Fibroblast of mammary gland (primary cell): Measurements from ENCODE around the gene ZCCHC8.
"Not testable (repeated sequence)": the region's sequence is repeated elsewhere in the genome, so short reads cannot be mapped to it uniquely, and the experiment has no call there.

Experiments
- DNase-seq: peaks from one replicate; pipeline ENCODE4 v3.0.0-alpha.2; 2010; ENCODE audit warnings: low read depth
- H3K4me3 ChIP-seq: 2 replicates; pipeline ENCODE4 v1.5.1; 2011; ENCODE audit warnings: low read depth, mild to moderate bottlenecking, low read length, moderate library complexity; ENCODE audit not compliant: control insufficient read depth
- TF ChIP-seq, protein P1 (sequence below): conservative IDR thresholded peaks from 2 replicates; pipeline ENCODE4 v1.5.1; 2011; ENCODE audit warnings: low read depth, low read length, inconsistent platforms; ENCODE audit not compliant: control insufficient read depth, insufficient read depth

The ZCCHC8 gene

DNA sequence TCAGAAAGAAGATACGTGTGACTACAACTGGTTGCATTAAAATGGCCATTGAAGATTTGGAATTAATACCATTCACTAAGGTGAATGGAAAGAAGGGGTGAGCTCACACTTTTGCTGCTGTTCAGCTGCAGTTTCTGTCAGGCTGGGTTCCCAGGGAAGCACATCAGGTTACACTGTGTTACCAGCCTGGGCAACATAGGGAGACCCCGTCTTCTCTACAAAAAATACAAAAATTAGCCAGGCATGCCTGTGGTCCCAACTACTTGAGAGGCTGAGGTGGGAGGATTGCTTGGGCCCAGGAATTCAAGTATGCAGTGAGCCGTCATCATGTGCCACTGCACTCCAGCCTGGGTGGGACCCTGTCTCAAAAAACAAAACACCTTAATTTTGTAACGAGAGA is 12.9 kb upstream of the ZCCHC8 start:
- no peak overlapping the region for H3K4me3 ChIP-seq
- TF ChIP-seq, protein P1, sequence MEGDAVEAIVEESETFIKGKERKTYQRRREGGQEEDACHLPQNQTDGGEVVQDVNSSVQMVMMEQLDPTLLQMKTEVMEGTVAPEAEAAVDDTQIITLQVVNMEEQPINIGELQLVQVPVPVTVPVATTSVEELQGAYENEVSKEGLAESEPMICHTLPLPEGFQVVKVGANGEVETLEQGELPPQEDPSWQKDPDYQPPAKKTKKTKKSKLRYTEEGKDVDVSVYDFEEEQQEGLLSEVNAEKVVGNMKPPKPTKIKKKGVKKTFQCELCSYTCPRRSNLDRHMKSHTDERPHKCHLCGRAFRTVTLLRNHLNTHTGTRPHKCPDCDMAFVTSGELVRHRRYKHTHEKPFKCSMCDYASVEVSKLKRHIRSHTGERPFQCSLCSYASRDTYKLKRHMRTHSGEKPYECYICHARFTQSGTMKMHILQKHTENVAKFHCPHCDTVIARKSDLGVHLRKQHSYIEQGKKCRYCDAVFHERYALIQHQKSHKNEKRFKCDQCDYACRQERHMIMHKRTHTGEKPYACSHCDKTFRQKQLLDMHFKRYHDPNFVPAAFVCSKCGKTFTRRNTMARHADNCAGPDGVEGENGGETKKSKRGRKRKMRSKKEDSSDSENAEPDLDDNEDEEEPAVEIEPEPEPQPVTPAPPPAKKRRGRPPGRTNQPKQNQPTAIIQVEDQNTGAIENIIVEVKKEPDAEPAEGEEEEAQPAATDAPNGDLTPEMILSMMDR, result no peak
- no peak for DNase-seq

DNA sequence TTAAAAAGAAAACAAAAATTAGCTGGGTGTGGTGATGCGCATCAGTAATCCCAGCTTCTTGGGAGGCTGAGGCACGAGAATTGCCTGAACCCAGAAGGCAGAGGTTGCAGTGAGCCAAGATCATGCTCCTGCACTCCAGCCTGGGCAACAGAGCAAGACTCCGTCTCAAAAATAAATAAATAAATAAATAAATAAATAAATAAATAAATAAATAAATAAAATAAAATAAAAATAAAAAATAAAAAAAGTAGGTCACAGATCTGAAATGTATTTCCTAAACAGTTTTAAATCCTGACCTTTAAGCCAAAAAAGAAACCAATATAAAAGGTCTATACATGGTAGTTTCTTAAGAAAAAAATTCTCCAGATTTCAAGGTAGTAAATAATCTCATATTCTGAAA is 12.3 kb upstream of the ZCCHC8 start:
- not testable (repeated sequence) for H3K4me3 ChIP-seq, DNase-seq

DNA sequence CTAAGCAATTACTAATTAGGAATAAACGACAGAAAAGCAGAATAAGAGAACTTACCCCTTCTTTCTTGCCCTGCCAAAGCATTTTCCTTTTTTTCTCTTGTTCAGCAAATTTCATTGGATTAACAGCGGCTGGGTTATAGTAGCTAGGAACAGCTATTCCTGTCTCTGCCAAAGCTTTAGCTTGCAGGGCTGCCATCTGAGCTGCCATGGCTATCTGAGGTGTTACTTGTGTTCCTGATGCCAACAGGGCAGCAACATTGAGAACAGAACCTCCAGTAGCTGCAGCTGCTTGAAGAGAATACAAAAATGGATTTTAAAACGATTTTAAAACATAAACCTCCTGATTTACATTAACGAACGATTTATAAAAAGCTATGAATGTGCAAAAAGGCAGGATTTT is 7.4 kb upstream of the ZCCHC8 start:
- TF ChIP-seq, protein P1, result no peak
- no peak overlapping the region for H3K4me3 ChIP-seq
- no peak for DNase-seq

DNA sequence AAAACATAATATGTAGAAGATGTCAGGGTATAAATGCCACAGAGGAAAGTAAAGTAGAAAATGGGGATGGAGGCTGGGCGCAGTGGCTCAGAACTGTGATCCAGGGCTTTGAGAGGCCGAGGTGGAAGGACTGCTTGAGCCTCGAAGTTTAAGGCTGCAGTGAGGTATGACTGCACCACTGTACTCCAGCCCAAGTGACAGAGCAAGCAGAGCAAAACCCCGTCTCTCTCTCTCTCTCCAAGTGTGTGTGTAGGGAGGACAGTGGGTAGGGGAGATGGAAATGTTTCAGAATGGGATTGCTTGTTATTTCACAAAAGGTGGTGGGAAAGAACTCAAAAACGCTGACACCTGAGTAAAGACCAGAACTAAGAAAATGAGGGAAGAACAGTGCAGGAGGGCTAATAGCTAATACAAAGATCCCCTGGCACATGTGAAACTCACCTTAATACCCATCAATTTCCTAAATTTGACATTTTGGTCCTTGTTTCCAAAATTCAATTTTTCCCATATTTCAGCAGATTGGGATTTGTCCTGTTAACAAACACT is 5.7 kb upstream of the ZCCHC8 start:
- no peak overlapping the region for H3K4me3 ChIP-seq
- DNase-seq, result no peak
- TF ChIP-seq, protein P1, result no peak

DNA sequence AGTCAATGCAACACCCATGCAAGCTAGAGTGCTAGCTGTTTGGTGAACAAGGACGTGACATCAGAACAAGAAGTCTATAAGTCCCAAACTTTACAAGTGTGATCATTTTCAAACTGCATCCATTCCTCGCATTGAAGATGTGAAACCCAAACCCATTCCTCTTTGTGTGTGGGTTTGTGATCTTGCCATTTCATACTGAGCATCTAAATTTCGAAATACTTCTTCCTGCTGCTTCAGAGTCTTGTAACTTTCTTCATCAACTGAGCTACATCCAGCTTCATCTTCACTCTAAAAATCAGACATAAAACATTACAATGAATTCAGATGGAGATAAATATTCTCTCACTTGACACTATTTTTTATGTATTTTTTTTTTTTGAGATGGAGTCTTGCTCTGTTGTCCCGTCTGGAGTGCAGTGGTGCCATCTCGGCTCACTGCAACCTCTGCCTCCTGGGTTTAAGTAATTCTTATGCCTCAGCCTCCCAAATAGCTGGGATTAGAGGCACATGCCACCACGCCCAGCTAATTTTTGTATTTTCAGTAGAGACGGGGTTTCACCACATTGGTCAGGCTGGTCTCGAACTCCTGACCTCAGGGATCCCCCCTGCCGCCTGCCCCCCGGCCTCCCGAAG is 4.8 kb upstream of the ZCCHC8 start:
- H3K4me3 ChIP-seq, result no peak overlapping the region
- DNase-seq, result no peak
- TF ChIP-seq, protein P1, result no peak

DNA sequence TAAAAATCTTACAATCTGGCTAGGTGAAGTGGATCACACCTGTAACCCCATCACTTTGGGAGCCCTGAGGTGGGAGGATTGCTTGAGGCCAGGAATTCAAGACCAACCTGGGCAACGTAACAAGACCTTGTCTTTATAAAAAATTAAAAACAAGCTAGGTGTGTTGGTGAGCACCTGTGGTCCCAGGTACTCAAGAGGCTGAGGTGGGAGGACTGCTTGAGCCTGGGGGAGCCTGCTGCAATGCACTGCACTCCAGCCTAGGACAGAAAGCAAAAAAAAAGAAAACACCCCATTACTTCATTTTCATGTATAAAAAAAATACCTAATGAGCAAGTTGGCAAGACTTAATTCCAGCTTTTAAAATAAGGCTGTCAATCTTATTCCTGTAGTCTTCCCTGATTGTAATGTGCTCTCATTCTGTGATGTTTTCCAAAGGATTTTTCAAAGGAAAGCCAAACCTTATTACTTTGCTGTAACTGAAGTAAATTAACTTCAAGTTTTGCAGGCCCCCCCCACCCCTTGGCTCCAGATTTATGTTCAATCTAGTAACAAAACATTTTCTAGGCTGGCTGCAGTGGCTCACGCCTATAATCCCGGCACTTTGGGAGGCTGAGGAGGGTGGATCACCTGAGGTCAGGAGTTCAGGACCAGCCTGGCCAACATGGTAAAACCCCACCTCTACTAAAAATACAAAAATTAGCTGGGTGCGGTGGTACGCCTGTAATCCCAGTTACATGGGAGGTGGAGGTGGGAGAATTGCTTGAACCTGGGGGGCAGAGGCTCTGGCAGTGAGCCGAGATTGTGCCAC is 3.3 kb upstream of the ZCCHC8 start:
- no peak for DNase-seq
- H3K4me3 ChIP-seq, result no peak overlapping the region
- TF ChIP-seq, protein P1, result no peak

DNA sequence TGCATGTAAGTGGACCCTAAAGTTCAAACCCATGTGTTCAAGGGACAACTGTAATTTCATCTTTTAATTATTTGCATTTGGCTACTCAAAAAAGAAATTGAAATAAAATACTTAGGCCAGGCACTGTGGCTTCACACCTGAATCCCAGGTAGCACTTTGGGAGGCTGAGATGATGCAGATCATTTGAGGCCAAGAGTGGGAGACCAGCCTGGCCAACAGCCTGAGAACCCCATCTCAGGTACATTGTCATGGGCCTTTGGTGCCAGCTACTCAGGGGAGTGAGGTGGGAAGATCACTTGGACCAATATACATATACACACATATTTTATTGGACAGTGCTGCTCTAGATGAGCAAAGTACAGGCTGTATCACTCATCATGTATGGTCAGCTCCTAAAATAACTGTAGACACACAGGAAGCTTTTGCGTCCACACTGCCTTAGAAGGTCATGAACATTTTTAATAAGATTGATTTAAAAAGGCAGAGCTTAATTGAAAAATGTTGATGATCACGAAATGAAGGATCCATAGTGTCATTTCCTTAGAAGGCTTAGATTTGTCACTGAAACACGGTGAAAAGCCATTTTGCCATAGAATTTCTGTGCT is 2.5 kb upstream of the ZCCHC8 start:
- TF ChIP-seq, protein P1, result no peak
- no peak overlapping the region for H3K4me3 ChIP-seq
- no peak for DNase-seq
